ENCODE data around the gene SCIN.
"Not testable (repeated sequence)": the region's sequence is repeated elsewhere in the genome, so short reads cannot be mapped to it uniquely, and the experiment has no call there.

SCIN gene

GRCh38 chr7:12683678-12684585 lies 113.4 kb downstream of the SCIN start:
- ATAC-seq (replicated peaks) (no peak), DNase-seq (no peak)
- Mint-ChIP-seq H3K27ac (peak overlapping the region; percentile 30 to 64), H3K27me3 (no peaks in the 10 kb centered on the region), H3K36me3 (ENCODE audit: insufficient read depth) (peaks cover 16% of the 10 kb centered on the region), H3K4me3 (no peak overlapping the region), H3K4me1 (ENCODE audit: low read depth in 2 of 2) (peaks cover 17 to 22% of the 10 kb centered on the region in 2 donors), H3K9me3 (no peaks in the 10 kb centered on the region)

GRCh38 chr7:12684733-12685132 lies 114.2 kb downstream of the SCIN start:
- DNase-seq (no peak), ATAC-seq (replicated peaks) (no peak)
- Mint-ChIP-seq H3K4me3 (no peak overlapping the region), H3K27ac (peak overlapping the region in 1 of 2 donors; percentile 64), H3K4me1 (ENCODE audit: low read depth in 2 of 2) (peaks cover 17 to 22% of the 10 kb centered on the region in 2 donors), H3K27me3 (no peaks in the 10 kb centered on the region), H3K36me3 (ENCODE audit: insufficient read depth) (peaks cover 16% of the 10 kb centered on the region), H3K9me3 (no peaks in the 10 kb centered on the region)

GRCh38 chr7:12685550-12685949 lies 115.0 kb downstream of the SCIN start:
- DNase-seq (peak; percentile 12 to 33 (median 21)), ATAC-seq (replicated peaks) (no peak)
- Mint-ChIP-seq H3K9me3 (no peaks in the 10 kb centered on the region), H3K36me3 (ENCODE audit: insufficient read depth) (peaks cover 16% of the 10 kb centered on the region), H3K27ac (peak overlapping the region; percentile 98 to 99), H3K4me3 (peak overlapping the region; percentile 95 to 98), H3K27me3 (no peaks in the 10 kb centered on the region), H3K4me1 (ENCODE audit: low read depth in 2 of 2) (peaks cover 17 to 22% of the 10 kb centered on the region in 2 donors)

GRCh38 chr7:12686234-12686890 lies 115.8 kb downstream of the SCIN start:
- Mint-ChIP-seq H3K9me3 (no peaks in the 10 kb centered on the region), H3K36me3 (ENCODE audit: insufficient read depth) (peaks cover 16% of the 10 kb centered on the region), H3K27me3 (no peaks in the 10 kb centered on the region), H3K4me1 (ENCODE audit: low read depth in 2 of 2) (peaks cover 17 to 22% of the 10 kb centered on the region in 2 donors), H3K4me3 (peak overlapping the region; percentile 95 to 98), H3K27ac (peak overlapping the region; percentile 98 to 99)
- ATAC-seq (replicated peaks) (peak; percentile 83), DNase-seq (peak; percentile 97 to 99 (median 98))

- peaks cover 17 to 22% of the 10 kb centered on the region in 2 donors for H3K4me1 Mint-ChIP-seq (ENCODE audit: low read depth in 2 of 2)
- peaks cover 16% of the 10 kb centered on the region for H3K36me3 Mint-ChIP-seq (ENCODE audit: insufficient read depth)
- no peaks in the 10 kb centered on the region for H3K9me3 Mint-ChIP-seq
- no peaks in the 10 kb centered on the region for H3K27me3 Mint-ChIP-seq
- H3K4me3 Mint-ChIP-seq: peak within 1 kb of the TSS; percentile 95 to 98
- DNase-seq: peak; percentile 77 to 78 (median 78)
- H3K27ac Mint-ChIP-seq: peak within 1 kb of the TSS; percentile 98 to 99
- peak; percentile 41 for ATAC-seq (replicated peaks)
Observed at GRCh38 chr7:12686891-12687717, 116.6 kb downstream of the SCIN start, which contains the start of gene ARL4A. Gene ARL4A, plus strand, starts transcription at chr7:12687633. Its CDS starts 622 bp downstream, at chr7:12688255.

GRCh38 chr7:12687718-12688171 lies 117.2 kb downstream of the SCIN start:
- DNase-seq: no peak
- H3K4me1 Mint-ChIP-seq (ENCODE audit: low read depth in 2 of 2): peaks cover 17 to 22% of the 10 kb centered on the region in 2 donors

GRCh38 chr7:12688485-12689170 lies 118.1 kb downstream of the SCIN start:
- ATAC-seq (replicated peaks); H3K27me3 Mint-ChIP-seq; H3K9me3 Mint-ChIP-seq; DNase-seq: not testable (repeated sequence)
- H3K36me3 Mint-ChIP-seq (ENCODE audit: insufficient read depth): peaks cover 16% of the 10 kb centered on the region
- H3K4me3 Mint-ChIP-seq: peak overlapping the region in 1 of 2 donors; percentile 95
- peaks cover 20 to 28% of the 10 kb centered on the region in 2 donors for H3K4me1 Mint-ChIP-seq (ENCODE audit: low read depth in 2 of 2)
- H3K27ac Mint-ChIP-seq: peak overlapping the region in 1 of 2 donors; percentile 99

More at GRCh38 chr7:12687718-12688171, 117.2 kb downstream of the SCIN start:
- Mint-ChIP-seq H3K36me3 (ENCODE audit: insufficient read depth) (peaks cover 16% of the 10 kb centered on the region), H3K27me3 (no peaks in the 10 kb centered on the region), H3K4me3 (peak overlapping the region; percentile 95 to 98), H3K9me3 (no peaks in the 10 kb centered on the region), H3K27ac (peak overlapping the region; percentile 98 to 99)
- ATAC-seq (replicated peaks): no peak

- ATAC-seq (replicated peaks) (no peak), DNase-seq (no peak)
- Mint-ChIP-seq H3K4me3 (no peak overlapping the region), H3K9me3 (no peaks in the 10 kb centered on the region), H3K4me1 (ENCODE audit: low read depth in 2 of 2) (peaks cover 20 to 28% of the 10 kb centered on the region in 2 donors), H3K27ac (peak overlapping the region in 1 of 2 donors; percentile 17), H3K27me3 (no peaks in the 10 kb centered on the region), H3K36me3 (ENCODE audit: insufficient read depth) (peaks cover 16% of the 10 kb centered on the region)
Observed at GRCh38 chr7:12689451-12689850, 118.9 kb downstream of the SCIN start.

GRCh38 chr7:12690041-12690878 lies 119.7 kb downstream of the SCIN start:
- peaks cover 16% of the 10 kb centered on the region for H3K36me3 Mint-ChIP-seq (ENCODE audit: insufficient read depth)
- no peak for DNase-seq
- H3K4me1 Mint-ChIP-seq (ENCODE audit: low read depth in 2 of 2): peaks cover 20 to 28% of the 10 kb centered on the region in 2 donors
- no peaks in the 10 kb centered on the region for H3K27me3 Mint-ChIP-seq
- no peak overlapping the region for H3K4me3 Mint-ChIP-seq
- H3K27ac Mint-ChIP-seq: no peak overlapping the region
- no peaks in the 10 kb centered on the region for H3K9me3 Mint-ChIP-seq
- no peak for ATAC-seq (replicated peaks)

- H3K27me3 Mint-ChIP-seq; ATAC-seq (replicated peaks); H3K4me3 Mint-ChIP-seq; H3K27ac Mint-ChIP-seq; DNase-seq; H3K9me3 Mint-ChIP-seq: not testable (repeated sequence)
- Mint-ChIP-seq H3K4me1 (ENCODE audit: low read depth in 2 of 2) (peaks cover 16 to 18% of the 10 kb centered on the region in 2 donors), H3K36me3 (ENCODE audit: insufficient read depth) (peaks cover 13% of the 10 kb centered on the region)
Observed at GRCh38 chr7:12691388-12691787, 120.9 kb downstream of the SCIN start.

GRCh38 chr7:12692035-12692434 lies 121.5 kb downstream of the SCIN start:
- no peaks in the 10 kb centered on the region for H3K9me3 Mint-ChIP-seq
- H3K27me3 Mint-ChIP-seq: no peaks in the 10 kb centered on the region
- H3K4me3 Mint-ChIP-seq: no peak overlapping the region
- DNase-seq: no peak
- peaks cover 16 to 18% of the 10 kb centered on the region in 2 donors for H3K4me1 Mint-ChIP-seq (ENCODE audit: low read depth in 2 of 2)
- no peak overlapping the region for H3K27ac Mint-ChIP-seq
- H3K36me3 Mint-ChIP-seq (ENCODE audit: insufficient read depth): peaks cover 7% of the 10 kb centered on the region
- ATAC-seq (replicated peaks): no peak
